GM18517 (cell line): Measurements from ENCODE around the gene DCP2.

Experiments used
- ATAC-seq: cut with Tn5 transposase; IDR thresholded peaks from one replicate; pipeline ENCODE4 v1.9.1; 2021; ENCODE audit warnings: mild to moderate bottlenecking, moderate library complexity; ENCODE audit not compliant: unreplicated experiment

DCP2 gene

GRCh38 chr5:113062869-113063508 lies 86.4 kb downstream of the DCP2 start:
- no peak for ATAC-seq

- ATAC-seq = no peak
Observed at GRCh38 chr5:113063927-113064326, 87.3 kb downstream of the DCP2 start.

GRCh38 chr5:113064806-113065205 lies 88.2 kb downstream of the DCP2 start:
- ATAC-seq = no peak

- ATAC-seq = no peak
Observed at GRCh38 chr5:113065626-113066025, 89.0 kb downstream of the DCP2 start.

GRCh38 chr5:113067635-113068344 lies 91.2 kb downstream of the DCP2 start:
- no peak for ATAC-seq

GRCh38 chr5:113068559-113068958 lies 92.0 kb downstream of the DCP2 start:
- ATAC-seq = no peak
